MG63 (cell line): ENCODE results near the gene LILRA1. TPM values are rescaled to one million over a fixed set of nuclear protein-coding genes. Genes with fewer than 3 reads are reported as not detected.
"Not testable (repeated sequence)": the region's sequence is repeated elsewhere in the genome, so short reads cannot be mapped to it uniquely, and the experiment has no call there.

Experiments
- DNase-seq: peaks from one replicate; pipeline ENCODE4 v3.0.0-alpha.2; 2020
- H3K27me3 ChIP-seq: fragments of 250-450 bp; sonication (Bioruptor Pico); 2 replicates; pipeline ENCODE4 v1.5.1; 2020; ENCODE audit warnings: mild to moderate bottlenecking, moderate library complexity
- H3K36me3 ChIP-seq: fragments of 250-450 bp; sonication (Bioruptor Pico); 2 replicates; pipeline ENCODE4 v1.5.1; 2020; ENCODE audit warnings: mild to moderate bottlenecking, moderate library complexity
- H3K4me3 ChIP-seq: fragments of 250-450 bp; sonication (Bioruptor Pico); 2 replicates; pipeline ENCODE4 v1.5.1; 2020; ENCODE audit warnings: mild to moderate bottlenecking, moderate library complexity
- H3K9me3 ChIP-seq: fragments of 250-450 bp; sonication (Bioruptor Pico); 2 replicates; pipeline ENCODE4 v1.5.1; 2020; ENCODE audit warnings: mild to moderate bottlenecking, moderate library complexity
- total RNA-seq: library from RNA; depleted of rRNA; stranded (reverse); fragments of >200 nt; shearing (Covaris generic); gene quantifications from 2 replicates; pipeline ENCODE4 v1.2.3, GENCODE V29; 2014; ENCODE audit warnings: low replicate concordance; rRNA removed

LILRA1 gene
- total RNA-seq = not detected in 2 replicates

DNA sequence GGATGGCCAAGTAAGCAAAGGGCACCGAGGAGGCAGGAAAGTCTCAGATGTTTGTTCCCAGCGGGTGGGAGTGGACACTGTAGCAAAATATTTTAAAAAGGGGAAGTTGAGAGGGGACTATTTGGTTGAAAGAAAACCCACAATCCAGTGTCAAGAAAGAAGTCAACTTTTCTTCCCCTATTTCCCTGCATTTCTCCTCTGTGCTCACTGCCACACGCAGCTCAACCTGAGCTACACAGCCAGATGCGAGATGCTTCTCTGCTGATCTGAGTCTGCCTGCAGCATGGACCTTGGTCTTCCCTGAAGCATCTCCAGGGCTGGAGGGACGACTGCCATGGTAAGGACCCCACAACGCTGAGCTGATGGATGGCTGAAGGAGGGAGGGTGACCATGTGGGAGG lies at the start of gene LILRA1:
Gene LILRA1, plus strand, starts transcription at position 188 of the 400 bp plus-strand sequence. CDS start 613 bp downstream, outside the sequence.
- H3K9me3 ChIP-seq = not testable (repeated sequence)

DNA sequence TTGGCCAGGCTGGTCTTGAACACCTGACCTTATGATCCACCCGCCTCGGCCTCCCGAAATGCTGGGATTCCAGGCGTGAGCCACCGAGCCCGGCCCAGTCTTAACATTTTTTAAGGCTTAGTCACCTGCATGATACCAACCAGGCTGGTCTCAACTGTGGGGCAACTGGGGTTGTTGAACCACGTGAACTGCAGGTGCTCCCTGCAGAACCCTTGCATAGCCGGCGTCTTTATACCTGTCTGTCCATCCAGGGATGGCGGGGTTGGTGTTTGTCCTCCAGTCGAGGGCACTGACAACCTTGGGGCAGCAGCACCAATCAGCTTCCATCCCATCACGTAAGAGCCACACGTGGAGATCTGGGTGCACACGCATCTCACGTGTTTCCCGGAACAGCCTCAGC lies 44.6 kb upstream of the LILRA1 start:
- Histone ChIP-seq H3K27me3 (peaks cover 23% of the 10 kb centered on the region), H3K9me3 (no peaks in the 10 kb centered on the region), H3K4me3 (no peak overlapping the region)

More for the DNA sequence above, at the start of gene LILRA1:
- not testable (repeated sequence) for H3K4me3 ChIP-seq, DNase-seq, H3K36me3 ChIP-seq
- H3K27me3 ChIP-seq = peaks cover 50% of the 10 kb centered on the region

DNA sequence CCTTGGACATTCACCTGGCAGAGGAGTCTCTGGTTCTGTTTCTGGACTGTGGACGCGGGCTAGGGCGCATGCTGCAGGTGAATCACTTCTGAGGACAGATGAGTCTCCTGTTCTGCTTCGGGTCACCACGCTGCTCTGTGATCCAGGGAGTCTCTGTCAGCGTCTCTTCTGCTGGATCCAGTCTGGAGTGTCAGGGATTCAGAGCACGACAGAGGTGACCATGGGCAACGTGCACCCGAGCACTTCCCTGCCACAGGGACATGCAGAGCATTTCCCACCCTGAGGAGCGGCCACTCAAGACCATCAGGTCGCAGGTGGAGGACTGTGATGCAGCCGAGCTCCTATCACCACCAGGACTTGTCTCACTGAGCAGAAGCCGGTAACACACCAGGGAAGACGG lies 44.2 kb upstream of the LILRA1 start:
- Histone ChIP-seq H3K27me3 (peaks cover 22% of the 10 kb centered on the region), H3K36me3 (no peaks in the 10 kb centered on the region), H3K4me3 (no peak overlapping the region), H3K9me3 (no peaks in the 10 kb centered on the region)
- DNase-seq = no peak

More for the DNA sequence above, 44.6 kb upstream of the LILRA1 start:
- H3K36me3 ChIP-seq = no peaks in the 10 kb centered on the region
- no peak for DNase-seq

DNA sequence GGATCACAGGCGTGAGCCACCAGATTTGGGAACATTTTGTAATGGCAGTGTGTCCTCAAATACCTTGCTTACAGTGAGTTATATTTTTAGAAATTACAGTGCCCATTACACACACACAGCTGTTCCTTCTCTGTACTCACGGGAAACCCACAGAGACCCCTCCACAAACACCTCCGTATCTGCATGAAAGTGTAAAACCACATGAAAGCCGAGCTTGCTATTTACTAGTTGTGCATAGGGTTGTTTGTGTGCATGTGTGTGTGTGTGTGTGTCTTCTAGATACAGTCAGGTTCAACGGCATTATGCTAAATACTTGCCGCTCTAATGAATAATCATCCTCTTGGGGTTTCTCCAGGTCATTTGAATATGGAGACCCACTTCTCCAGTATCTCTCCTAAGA lies 42.1 kb upstream of the LILRA1 start:
- Histone ChIP-seq H3K9me3 (no peaks in the 10 kb centered on the region), H3K27me3 (peaks cover 23% of the 10 kb centered on the region), H3K36me3 (no peaks in the 10 kb centered on the region), H3K4me3 (no peak overlapping the region)
- no peak for DNase-seq

DNA sequence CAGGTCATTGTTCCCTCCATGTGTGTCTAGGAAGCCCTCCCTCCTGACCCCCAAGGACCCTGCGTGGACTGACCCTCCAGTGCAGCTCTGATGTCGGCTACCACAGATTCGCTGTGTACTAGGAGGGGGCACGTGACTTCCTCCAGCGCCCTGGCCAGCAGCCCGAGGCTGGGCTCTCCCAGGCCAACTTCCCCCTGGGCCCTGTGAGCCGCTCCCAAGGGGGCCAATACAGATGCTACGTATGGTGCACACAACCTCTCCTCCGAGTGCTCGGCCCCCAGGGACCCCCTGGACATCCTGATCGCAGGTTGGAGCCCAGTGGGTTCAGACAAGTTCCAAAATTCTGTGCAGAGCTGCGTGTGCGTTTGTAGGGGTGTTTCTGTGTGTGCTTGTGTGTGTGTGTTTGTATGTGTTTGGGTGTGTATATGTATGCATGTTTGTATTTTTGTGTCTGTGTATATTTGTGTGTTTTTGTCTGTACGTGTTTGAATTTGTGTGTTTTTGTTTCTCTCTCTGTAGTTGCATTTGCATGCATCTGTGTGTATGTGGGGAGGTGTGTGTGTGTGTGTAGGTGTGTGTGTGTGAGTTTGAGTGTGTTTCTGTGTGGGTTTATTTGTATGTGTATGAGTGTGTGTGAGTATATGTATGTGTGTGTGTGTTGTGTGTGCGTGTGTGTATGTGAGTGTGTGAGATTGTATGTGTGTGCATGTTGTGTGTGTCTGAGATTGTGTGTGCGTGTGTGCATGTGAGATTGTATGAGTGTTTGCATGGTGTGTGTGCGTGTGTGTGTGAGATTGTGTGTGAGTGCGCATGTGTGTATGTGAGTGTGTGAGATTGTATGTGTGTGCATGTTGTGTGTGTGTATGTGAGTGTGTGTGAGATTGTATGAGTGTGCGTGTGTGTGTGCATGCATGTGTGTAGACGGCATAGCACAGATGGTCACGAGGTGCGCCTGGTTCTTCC lies 41.2 kb upstream of the LILRA1 start:
- Histone ChIP-seq H3K36me3 (no peaks in the 10 kb centered on the region), H3K4me3 (no peak overlapping the region), H3K9me3 (no peaks in the 10 kb centered on the region), H3K27me3 (peaks cover 32% of the 10 kb centered on the region)
- DNase-seq = no peak

DNA sequence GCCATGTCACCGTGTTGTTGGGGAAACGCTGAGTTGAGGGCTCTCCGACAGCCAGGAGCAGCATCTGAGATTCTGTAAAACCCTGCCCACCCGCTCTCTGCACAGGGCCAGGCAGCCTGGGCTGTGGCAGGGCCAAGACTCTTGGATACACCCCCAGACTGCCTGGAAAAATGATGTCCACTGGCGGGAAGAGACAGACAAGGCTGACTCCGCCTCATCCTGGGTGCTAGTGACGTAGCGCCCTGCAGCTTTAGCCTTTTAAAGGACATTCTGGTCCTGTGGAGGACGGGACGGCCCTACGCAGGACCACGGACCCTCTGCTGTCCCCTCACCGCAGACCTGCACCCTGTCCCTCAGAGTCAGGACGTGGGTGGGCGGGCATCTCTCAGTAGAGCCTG lies 40.5 kb upstream of the LILRA1 start:
- Histone ChIP-seq H3K36me3 (no peaks in the 10 kb centered on the region), H3K9me3 (no peaks in the 10 kb centered on the region), H3K4me3 (no peak overlapping the region), H3K27me3 (peaks cover 38% of the 10 kb centered on the region)
- DNase-seq = no peak

DNA sequence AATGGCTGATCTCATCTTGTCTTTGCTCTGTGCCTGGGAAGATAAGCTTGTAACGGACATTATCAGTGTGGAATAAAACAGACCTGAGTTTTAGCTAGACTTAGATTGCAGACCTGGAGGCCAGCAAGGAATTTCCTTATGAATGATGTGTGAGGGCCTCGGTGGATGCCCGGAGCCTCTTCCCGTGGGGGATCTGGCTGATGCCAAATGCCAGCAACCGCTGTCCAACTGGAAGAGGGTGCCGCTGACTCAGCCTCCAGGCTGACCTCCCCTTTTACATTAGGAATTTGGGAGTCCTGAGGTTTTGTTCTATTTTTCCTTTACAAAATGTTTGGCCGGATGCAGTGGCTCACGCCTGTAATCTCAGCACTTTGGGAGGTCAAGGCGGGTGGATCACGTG lies 39.4 kb upstream of the LILRA1 start:
- peaks cover 47% of the 10 kb centered on the region for H3K27me3 ChIP-seq
- no peaks in the 10 kb centered on the region for H3K9me3 ChIP-seq
- H3K4me3 ChIP-seq = no peak overlapping the region
- peak; percentile 45 for DNase-seq
- no peaks in the 10 kb centered on the region for H3K36me3 ChIP-seq

DNA sequence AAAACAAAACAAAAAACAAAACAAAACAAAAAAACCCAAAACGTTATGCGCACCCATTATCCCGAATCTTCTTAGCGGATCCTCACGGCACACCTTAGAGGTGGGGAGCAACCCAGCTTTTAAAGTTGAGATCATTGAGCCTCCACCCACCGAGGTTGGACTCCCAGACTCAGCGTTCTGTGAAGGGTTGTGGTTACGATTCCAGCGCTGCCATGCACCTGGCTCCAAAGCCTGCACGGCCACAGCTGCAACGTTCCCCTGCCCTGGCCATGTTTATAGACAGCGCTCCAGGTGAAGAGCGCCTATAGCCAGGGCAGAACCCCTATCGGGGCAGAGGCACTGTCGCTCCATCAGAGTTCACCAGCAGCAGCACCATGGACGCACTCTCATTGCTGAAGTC lies 38.5 kb upstream of the LILRA1 start:
- Histone ChIP-seq H3K4me3 (no peak overlapping the region), H3K36me3 (no peaks in the 10 kb centered on the region), H3K27me3 (peaks cover 52% of the 10 kb centered on the region), H3K9me3 (no peaks in the 10 kb centered on the region)
- no peak for DNase-seq

DNA sequence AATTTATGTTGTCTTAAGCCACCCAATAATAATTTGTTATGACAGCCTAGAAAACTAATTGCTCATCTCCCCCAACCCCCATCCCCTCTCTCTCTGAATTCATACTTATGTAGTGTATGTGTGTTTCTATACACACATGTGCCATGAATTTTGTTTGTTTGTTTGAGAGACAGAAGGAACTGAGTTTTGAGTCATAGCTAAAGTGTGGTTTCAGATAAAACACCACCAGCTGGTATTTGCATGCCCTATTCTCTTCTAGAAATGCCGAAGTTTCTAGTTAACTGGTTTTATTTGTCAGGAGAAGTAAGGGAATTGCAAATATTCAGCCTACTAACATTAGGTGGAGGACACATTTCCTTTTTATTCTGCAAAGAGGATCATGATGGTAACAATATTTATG lies 37.2 kb upstream of the LILRA1 start:
- H3K4me3 ChIP-seq = no peak overlapping the region
- no peaks in the 10 kb centered on the region for H3K9me3 ChIP-seq
- no peaks in the 10 kb centered on the region for H3K36me3 ChIP-seq
- peaks cover 50% of the 10 kb centered on the region for H3K27me3 ChIP-seq
- DNase-seq = no peak

DNA sequence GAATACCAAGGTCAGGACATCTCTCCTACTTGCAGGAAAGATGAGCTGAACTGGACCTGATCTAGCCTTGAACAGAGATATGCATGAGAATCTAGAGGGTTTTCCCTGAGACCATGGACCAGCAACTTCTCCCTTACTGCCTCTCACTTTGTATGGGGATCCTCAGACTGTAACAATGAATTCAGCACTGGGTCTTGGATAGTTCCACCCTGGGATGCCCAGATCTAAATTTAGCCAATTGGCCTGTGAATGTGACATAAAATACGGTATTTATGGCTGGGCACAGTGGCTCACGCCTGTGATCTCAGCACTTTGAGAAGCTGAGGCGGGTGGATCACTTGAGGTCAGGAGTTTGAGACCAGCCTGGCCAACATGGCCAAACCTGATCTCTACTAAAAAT lies 35.1 kb upstream of the LILRA1 start:
- no peak overlapping the region for H3K4me3 ChIP-seq
- no peaks in the 10 kb centered on the region for H3K9me3 ChIP-seq
- peaks cover 49% of the 10 kb centered on the region for H3K27me3 ChIP-seq
- no peak for DNase-seq
- H3K36me3 ChIP-seq = no peaks in the 10 kb centered on the region

DNA sequence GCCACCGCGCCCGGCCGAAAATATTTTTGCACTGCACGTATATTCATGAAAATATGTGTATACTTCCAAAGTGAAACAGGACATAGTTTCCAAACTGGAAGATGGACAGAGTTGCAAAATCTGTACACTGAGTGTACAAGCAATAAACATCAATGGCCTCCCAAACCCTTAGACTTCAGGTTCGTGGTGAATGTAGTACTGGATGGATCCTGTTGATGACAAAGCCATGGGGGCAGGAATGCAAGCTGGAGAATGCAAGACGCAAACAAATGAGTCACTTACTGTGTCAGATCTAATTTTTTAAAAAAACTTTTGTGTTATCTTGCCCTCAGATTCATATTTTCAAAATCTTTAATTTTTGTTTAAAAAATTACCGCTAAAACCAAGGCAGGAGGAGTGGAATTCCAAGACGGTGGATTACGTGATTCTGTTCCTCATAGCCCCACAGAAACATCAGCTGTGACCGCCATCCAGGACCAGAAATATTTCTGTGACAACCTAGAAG lies 32.5 kb upstream of the LILRA1 start:
- H3K9me3 ChIP-seq = no peaks in the 10 kb centered on the region
- H3K27me3 ChIP-seq = peaks cover 45% of the 10 kb centered on the region
- H3K36me3 ChIP-seq = no peaks in the 10 kb centered on the region
- DNase-seq = no peak
- H3K4me3 ChIP-seq = no peak overlapping the region

DNA sequence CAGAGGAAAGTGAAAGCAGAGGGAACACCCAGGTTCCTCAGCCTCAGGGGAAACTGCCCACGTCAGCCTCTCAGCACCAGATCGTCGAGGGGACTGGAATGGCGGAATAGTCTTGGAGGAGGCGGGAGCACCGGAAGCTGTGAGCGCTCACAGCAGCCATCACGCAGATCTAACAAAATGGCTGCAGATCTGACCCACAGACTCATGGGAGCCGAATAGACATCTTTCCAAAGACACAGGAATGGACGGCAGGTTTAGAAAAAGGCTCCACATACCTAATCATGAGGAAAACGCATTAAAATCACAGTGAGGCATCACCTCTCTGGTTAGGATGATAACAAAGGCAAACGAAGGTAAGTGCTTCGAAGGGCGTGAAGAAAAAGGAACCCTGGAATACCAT lies 31.6 kb upstream of the LILRA1 start:
- H3K36me3 ChIP-seq = no peaks in the 10 kb centered on the region
- DNase-seq = no peak
- H3K4me3 ChIP-seq = no peak overlapping the region
- H3K9me3 ChIP-seq = no peaks in the 10 kb centered on the region
- peaks cover 48% of the 10 kb centered on the region for H3K27me3 ChIP-seq

DNA sequence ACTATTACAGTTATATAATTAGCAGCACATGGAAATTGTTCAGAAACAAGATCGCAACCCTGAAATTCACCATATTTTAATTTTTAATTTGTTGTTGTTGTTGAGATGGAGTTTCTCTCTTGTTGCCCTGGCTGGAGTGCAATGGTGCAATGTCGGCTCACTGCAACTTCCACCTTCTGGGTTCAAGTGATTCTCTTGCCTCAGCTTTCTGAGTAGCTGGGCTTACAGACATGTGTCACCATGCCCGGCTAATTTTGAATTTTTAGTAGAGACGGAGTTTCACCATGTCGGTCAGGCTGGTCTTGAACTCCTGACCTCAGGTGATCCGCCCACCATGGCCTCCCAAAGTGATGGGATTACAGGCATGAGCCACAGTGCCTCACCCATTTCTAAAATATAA lies 30.2 kb upstream of the LILRA1 start:
- not testable (repeated sequence) for DNase-seq, H3K9me3 ChIP-seq, H3K4me3 ChIP-seq, H3K36me3 ChIP-seq
- peaks cover 44% of the 10 kb centered on the region for H3K27me3 ChIP-seq

DNA sequence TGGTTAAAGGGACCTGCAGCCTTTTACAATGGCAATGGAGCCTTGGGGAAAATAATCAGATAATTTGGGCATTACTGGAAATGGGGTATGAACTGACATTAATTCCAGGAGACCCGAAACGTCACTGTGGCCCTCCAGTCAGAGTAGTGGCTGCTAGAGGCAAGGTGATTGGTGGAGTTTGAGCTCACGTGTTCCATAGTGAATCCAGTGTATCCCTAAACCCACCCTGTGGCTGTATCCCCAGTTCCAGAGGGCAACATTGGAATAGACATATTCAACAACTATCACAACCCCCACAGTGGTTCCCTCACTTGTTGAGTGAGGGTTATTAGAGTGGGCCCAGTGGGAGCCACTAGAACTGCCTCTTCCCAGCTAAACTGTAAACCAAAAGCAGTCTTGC lies 23.1 kb upstream of the LILRA1 start:
- H3K4me3 ChIP-seq = no peak overlapping the region

DNA sequence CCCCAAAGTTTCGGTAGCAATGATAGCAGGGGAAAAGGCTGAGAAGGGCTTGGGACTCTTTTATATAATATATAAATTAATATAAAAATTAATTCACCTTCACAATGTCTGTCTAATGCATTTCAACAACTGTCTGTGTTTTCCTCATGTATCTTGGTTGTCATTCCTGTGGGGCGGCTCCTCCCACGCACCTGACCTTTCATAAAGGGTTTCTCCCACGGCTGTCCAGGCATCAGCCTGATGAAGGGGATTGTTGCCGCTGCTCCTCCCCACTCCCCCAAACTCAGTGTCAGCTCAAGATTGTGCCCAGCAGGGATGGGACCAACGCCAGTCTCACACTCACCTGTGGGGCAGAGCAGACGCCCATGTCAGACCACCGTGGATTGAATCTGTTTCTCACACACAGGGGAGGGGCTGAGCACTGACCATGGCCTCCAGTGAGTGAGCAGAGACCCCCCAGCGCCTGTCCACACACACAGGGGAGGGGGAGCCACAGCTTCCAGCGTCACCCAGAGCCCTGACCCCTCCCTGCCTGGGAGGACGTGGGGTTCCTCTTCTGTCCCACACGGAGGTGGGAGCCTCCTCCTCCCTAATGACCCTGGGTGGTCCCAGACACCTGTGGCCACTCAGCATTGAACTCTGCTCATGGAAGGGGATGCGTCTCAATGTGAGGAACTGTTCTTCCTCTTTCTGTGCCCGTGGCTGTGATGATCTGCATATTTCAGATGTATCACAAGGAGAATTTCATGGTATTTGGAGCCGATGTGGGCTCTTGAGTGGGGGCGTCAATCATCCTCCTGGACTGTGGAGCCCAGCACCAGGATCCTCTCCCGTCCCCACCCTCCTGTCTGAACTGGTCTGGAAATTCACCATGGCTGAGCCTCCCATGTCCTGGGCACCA lies 21.5 kb upstream of the LILRA1 start:
- peaks cover 30% of the 10 kb centered on the region for H3K27me3 ChIP-seq
- not testable (repeated sequence) for DNase-seq, H3K9me3 ChIP-seq, H3K4me3 ChIP-seq, H3K36me3 ChIP-seq

More for the DNA sequence above, 23.1 kb upstream of the LILRA1 start:
- Histone ChIP-seq H3K27me3 (peaks cover 46% of the 10 kb centered on the region), H3K9me3 (no peaks in the 10 kb centered on the region), H3K36me3 (no peaks in the 10 kb centered on the region)
- DNase-seq = no peak

DNA sequence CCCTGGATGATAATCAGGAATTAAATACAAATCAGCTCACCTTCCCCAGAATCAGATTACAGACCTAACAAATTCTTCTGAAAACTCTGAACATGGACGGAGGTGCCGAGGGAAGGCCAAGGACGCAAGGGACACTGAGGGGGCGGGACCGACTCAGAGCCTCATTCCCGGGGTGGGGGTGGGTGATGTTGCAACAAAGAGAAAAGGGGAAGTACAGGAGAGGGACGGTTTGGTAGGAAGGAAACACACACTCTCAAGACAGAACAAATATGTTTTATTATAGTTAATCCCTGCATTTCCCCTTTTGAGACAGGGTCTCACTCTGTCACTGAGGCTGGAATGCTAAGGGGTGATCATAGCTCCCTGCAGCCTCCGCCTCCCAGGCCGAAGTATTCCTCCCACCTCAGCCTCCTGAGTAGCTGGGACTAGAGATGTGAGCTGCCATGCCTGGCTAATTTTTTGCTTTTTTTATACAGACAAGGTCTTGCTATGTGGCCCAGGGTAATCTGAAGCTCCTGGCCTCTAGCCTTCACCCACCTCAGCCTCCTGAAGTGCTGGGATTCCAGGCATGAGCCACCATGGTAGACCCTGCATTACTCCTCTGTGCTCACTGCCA lies 20.6 kb upstream of the LILRA1 start:
- DNase-seq = no peak
- Histone ChIP-seq H3K27me3 (peaks cover 25% of the 10 kb centered on the region), H3K9me3 (no peaks in the 10 kb centered on the region), H3K36me3 (no peaks in the 10 kb centered on the region), H3K4me3 (no peak overlapping the region)
